A673 (cell line): ENCODE measurements around the gene LPP. TPM values are rescaled to one million over a fixed set of nuclear protein-coding genes. Genes with fewer than 3 reads are reported as not detected.
A peak's percentile ranks its signal among the peaks of the same experiment; 100 is the strongest.

Experiments
- BruUV-seq: library from RNA; stranded (reverse); fragments of 400-500 nt; replicated peaks from 2 replicates; lab custom pipeline; 2021; lab: Mats Ljungman, UMichigan
- CTCF ChIA-PET: fragments of 300-600 bp; sonication (Branson Sonifier 250); formaldehyde crosslinking; loops from one replicate; lab custom pipeline; 2022; ENCODE audit warnings: antibody characterized with exemption; lab: Charles Lee
- POLR2A ChIA-PET: fragments of 300-600 bp; sonication (Branson Sonifier 250); formaldehyde crosslinking; loops from one replicate; lab custom pipeline; 2022; ENCODE audit warnings: antibody characterized with exemption; ENCODE audit not compliant: low non-redundant PET; lab: Charles Lee
- DNase-seq: peaks from one replicate; pipeline ENCODE4 v3.0.0-alpha.2; 2015; ENCODE audit warnings: low spot score
- H3K27ac ChIP-seq: fragments of 200-600 bp; sonication (generic); 2 replicates; pipeline ENCODE4 v1.5.1; 2016; ENCODE audit warnings: mixed run types, low read depth, mild to moderate bottlenecking, mixed read lengths, antibody characterized with exemption, low read length; ENCODE audit not compliant: poor library complexity, severe bottlenecking
- H3K27me3 ChIP-seq: fragments of 200-600 bp; sonication (generic); replicated peaks from 2 replicates; pipeline ENCODE4 v1.6.1; 2017; ENCODE audit warnings: mixed run types, low read depth, mild to moderate bottlenecking, mixed read lengths, antibody characterized with exemption, low read length; ENCODE audit not compliant: insufficient read depth, poor library complexity
- H3K36me3 ChIP-seq: fragments of 200-600 bp; sonication (generic); 2 replicates; pipeline ENCODE4 v1.6.1; 2016; ENCODE audit warnings: mixed run types, mild to moderate bottlenecking, mixed read lengths, antibody characterized with exemption, low read length; ENCODE audit not compliant: insufficient read depth, poor library complexity, severe bottlenecking
- H3K4me1 ChIP-seq: fragments of 200-600 bp; sonication (generic); 2 replicates; pipeline ENCODE4 v1.6.1; 2017; ENCODE audit warnings: mixed run types, mild to moderate bottlenecking, mixed read lengths, antibody characterized with exemption, low read length; ENCODE audit not compliant: insufficient read depth, poor library complexity, severe bottlenecking
- H3K4me3 ChIP-seq: fragments of 200-600 bp; sonication (generic); 2 replicates; pipeline ENCODE4 v1.5.1; 2016; ENCODE audit warnings: low read depth, mixed run types, mild to moderate bottlenecking, mixed read lengths, low read length; ENCODE audit not compliant: poor library complexity, severe bottlenecking
- H3K9me3 ChIP-seq: fragments of 200-600 bp; sonication (generic); 2 replicates; pipeline ENCODE4 v1.6.1; 2016; ENCODE audit warnings: mixed run types, low read depth, mild to moderate bottlenecking, mixed read lengths, antibody characterized with exemption, low read length; ENCODE audit not compliant: poor library complexity, severe bottlenecking
- EZH2 ChIP-seq: fragments of 200-600 bp; sonication (generic); IDR thresholded peaks from 2 replicates; pipeline ENCODE4 v1.6.1; 2017; ENCODE audit warnings: borderline replicate concordance, low read depth, mild to moderate bottlenecking, mixed read lengths, antibody characterized with exemption, low read length; ENCODE audit not compliant: poor library complexity, severe bottlenecking
- intact Hi-C: fragments of 100-400 bp; cut with micrococcal nuclease; formaldehyde crosslinking; loops from one replicate; pipeline ENCODE4 v1.10.0; 2022; ENCODE audit not compliant: unreplicated experiment
- total RNA-seq: library from RNA; stranded (reverse); gene quantifications from 2 replicates; pipeline ENCODE4 v1.2.3, GENCODE V29; 2021
- TF ChIP-seq, protein P1 (sequence below): fragments of 300-800, 200-600 bp; sonication (generic); conservative IDR thresholded peaks from 2 replicates; pipeline ENCODE4 v1.5.1; 2017; ENCODE audit warnings: low read depth, mild to moderate bottlenecking, antibody characterized with exemption, low read length, moderate library complexity, mixed read lengths

LPP gene
- total RNA-seq, 1 experiment from 2014 or later, result 39.7 TPM

DNA sequence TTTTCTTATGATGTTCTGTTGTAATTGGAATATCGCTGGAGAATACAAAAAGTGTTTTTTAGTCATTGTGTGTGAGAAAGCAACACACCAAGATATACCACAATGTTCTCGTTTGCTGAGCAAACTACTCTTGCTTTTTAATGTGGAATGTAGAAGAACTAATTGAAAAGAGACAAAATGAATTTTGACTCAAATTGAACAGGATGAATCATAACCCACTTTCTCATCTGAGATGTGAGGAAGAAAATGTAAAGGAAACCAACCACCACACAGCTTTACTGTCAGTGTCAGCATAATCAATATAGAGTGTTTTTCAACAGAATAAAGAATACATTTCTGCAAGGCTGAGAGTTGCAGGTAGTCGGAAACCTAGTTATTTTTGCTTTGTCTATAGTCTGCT is 569.0 kb downstream of the LPP start:
- no TSS peak for BruUV-seq
- TF ChIP-seq, protein P1, sequence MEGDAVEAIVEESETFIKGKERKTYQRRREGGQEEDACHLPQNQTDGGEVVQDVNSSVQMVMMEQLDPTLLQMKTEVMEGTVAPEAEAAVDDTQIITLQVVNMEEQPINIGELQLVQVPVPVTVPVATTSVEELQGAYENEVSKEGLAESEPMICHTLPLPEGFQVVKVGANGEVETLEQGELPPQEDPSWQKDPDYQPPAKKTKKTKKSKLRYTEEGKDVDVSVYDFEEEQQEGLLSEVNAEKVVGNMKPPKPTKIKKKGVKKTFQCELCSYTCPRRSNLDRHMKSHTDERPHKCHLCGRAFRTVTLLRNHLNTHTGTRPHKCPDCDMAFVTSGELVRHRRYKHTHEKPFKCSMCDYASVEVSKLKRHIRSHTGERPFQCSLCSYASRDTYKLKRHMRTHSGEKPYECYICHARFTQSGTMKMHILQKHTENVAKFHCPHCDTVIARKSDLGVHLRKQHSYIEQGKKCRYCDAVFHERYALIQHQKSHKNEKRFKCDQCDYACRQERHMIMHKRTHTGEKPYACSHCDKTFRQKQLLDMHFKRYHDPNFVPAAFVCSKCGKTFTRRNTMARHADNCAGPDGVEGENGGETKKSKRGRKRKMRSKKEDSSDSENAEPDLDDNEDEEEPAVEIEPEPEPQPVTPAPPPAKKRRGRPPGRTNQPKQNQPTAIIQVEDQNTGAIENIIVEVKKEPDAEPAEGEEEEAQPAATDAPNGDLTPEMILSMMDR, result no peak
- TF ChIP-seq EZH2, result no peak
- Histone ChIP-seq H3K27ac (no peak overlapping the region), H3K9me3 (no peaks in the 10 kb centered on the region), H3K4me3 (no peak overlapping the region), H3K36me3 (no peaks in the 10 kb centered on the region), H3K4me1 (no peaks in the 10 kb centered on the region), H3K27me3 (no peaks in the 10 kb centered on the region)
- POLR2A ChIA-PET, result no interaction called here
- intact Hi-C loops, result no loop called here
- CTCF ChIA-PET, result no interaction called here
- DNase-seq, result no peak

DNA sequence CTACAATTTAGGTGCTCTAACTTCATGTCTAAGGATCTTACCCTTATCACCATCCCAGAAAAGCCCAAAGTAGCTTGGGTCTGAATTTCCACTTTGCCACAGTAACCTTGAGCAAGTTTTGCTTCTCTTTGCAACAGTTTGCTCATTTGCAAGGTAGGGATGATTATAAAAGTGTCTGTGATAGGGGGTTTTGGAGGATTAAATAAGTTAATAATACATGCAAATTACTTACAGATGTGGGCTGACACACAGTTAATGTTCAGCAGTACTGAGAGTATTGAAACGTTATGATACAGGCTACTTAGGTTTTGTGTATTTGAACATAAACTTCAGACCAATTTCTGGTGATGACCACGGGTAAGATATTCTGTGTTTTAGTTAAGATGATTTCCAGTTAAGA is 573.1 kb downstream of the LPP start:
- Histone ChIP-seq H3K27ac (no peak overlapping the region), H3K4me1 (no peaks in the 10 kb centered on the region), H3K27me3 (no peaks in the 10 kb centered on the region), H3K9me3 (no peaks in the 10 kb centered on the region), H3K4me3 (no peak overlapping the region), H3K36me3 (no peaks in the 10 kb centered on the region)
- CTCF ChIA-PET, result no interaction called here
- DNase-seq, result peak; percentile 6
- TF ChIP-seq, protein P1, result no peak
- no peak for TF ChIP-seq EZH2
- intact Hi-C loops, result no loop called here
- POLR2A ChIA-PET, result interaction anchor here (0.6 kb wide), 1 partner anchor 98 kb away, joined by 3 read pairs; no protein-coding TSS in a partner anchor
- no TSS peak for BruUV-seq

DNA sequence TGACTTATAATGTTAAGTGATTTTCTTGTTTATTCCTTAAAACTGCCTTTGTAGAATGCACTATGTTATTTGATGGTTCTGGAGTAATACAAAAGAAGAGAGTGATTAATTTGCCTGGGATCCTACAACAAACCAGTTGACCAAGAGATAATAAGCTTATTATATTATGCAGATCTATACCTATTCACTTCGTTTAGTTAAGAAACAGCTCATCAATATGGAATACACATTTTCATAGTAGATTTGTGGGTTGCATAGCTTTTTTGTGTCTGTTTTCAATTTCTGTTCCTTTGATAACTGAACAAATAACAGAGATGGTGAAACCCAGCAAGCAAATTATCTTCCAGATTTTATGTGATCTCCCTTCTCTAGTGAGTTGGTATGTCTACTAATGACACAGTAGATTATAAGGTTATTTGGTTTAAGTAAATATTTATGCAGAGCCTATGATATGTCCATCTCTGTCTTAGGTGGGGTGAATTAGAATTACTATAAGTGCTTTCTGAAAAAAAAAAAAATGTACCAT is 574.5 kb downstream of the LPP start:
- Histone ChIP-seq H3K4me3 (no peak overlapping the region), H3K4me1 (no peaks in the 10 kb centered on the region), H3K36me3 (no peaks in the 10 kb centered on the region), H3K9me3 (no peaks in the 10 kb centered on the region), H3K27ac (no peak overlapping the region), H3K27me3 (no peaks in the 10 kb centered on the region)
- no TSS peak for BruUV-seq
- no peak for DNase-seq
- no peak for TF ChIP-seq EZH2
- TF ChIP-seq, protein P1, result no peak
- CTCF ChIA-PET, result no interaction called here
- intact Hi-C loops, result no loop called here
- POLR2A ChIA-PET, result no interaction called here
